Upper lobe of left lung (tissue), 4 donors: ENCODE data around the gene CUEDC1.

ENCODE experiments used
- CTCF ChIP-seq, 6 experiments: fragments of 450-650 bp in 4 of 6; fragments of 200-600 bp in 2 of 6; sonication (generic) in 2 of 6; IDR thresholded peaks; one replicate each; pipeline ENCODE4 v1.5.1; 2016 to 2019; ENCODE audit warnings: antibody characterized with exemption in 6 of 6
- EP300 ChIP-seq, 4 donors: sonication (generic); formaldehyde crosslinking; IDR thresholded peaks; one replicate each; pipeline ENCODE4 v1.5.1; 2017; ENCODE audit warnings: antibody characterized with exemption in 4 of 4, control low read depth in 2 of 4
- POLR2A ChIP-seq, 4 donors: fragments of 450-650 bp; IDR thresholded peaks; one replicate each; pipeline ENCODE4 v1.5.1; 2016 to 2017; ENCODE audit warnings: antibody characterized with exemption in 4 of 4, mild to moderate bottlenecking in 2 of 4
- POLR2AphosphoS5 ChIP-seq, 2 donors: sonication (generic); formaldehyde crosslinking; IDR thresholded peaks; one replicate each; pipeline ENCODE4 v1.5.1; 2017; ENCODE audit warnings: antibody characterized with exemption in 2 of 2

GRCh38 chr17:57986841-57987580, 31.8 kb upstream of the CUEDC1 start:
- peak in 1 of 2 donors; percentile 40 for TF ChIP-seq POLR2AphosphoS5 (IDR thresholded peaks at IDR 0.05)
- no peak for TF ChIP-seq CTCF (IDR thresholded peaks at IDR 0.05)
- TF ChIP-seq POLR2A (IDR thresholded peaks at IDR 0.05), result peak in 2 of 4 donors; percentile 36 to 40
- TF ChIP-seq EP300 (IDR thresholded peaks at IDR 0.05), result no peak
